Activated CD4-positive, alpha-beta T cell treated with anti-CD3 and anti-CD28 coated beads, Interleukin-2, amount 50 U/mL, for 48 hours (primary cell): Measurements from ENCODE around the gene SOX6.

Experiments used
- DNase-seq, 2 experiments: peaks; one replicate each; pipeline ENCODE4 v3.0.0-alpha.2; 2020

The SOX6 gene

GRCh38 chr11:16312233-16312765 is 44.0 kb downstream of the SOX6 start:
- DNase-seq: no peak

- DNase-seq: no peak
Observed at GRCh38 chr11:16311831-16312230, 44.5 kb downstream of the SOX6 start.

- no peak for DNase-seq
Observed at GRCh38 chr11:16310943-16311342, 45.4 kb downstream of the SOX6 start.

GRCh38 chr11:16309226-16309625 is 47.1 kb downstream of the SOX6 start:
- no peak for DNase-seq

- no peak for DNase-seq
Observed at GRCh38 chr11:16301462-16301861, 54.9 kb downstream of the SOX6 start.

- no peak for DNase-seq
Observed at GRCh38 chr11:16299884-16300782, 56.2 kb downstream of the SOX6 start.

GRCh38 chr11:16299390-16299789 is 57.0 kb downstream of the SOX6 start:
- no peak for DNase-seq

- no peak for DNase-seq
Observed at GRCh38 chr11:16297332-16297731, 59.0 kb downstream of the SOX6 start.

- no peak for DNase-seq
Observed at GRCh38 chr11:16296273-16296672, 60.1 kb downstream of the SOX6 start.

GRCh38 chr11:16295592-16295991 is 60.8 kb downstream of the SOX6 start:
- no peak for DNase-seq

- DNase-seq: no peak
Observed at GRCh38 chr11:16293204-16293681, 63.1 kb downstream of the SOX6 start.

GRCh38 chr11:16292167-16292859 is 64.0 kb downstream of the SOX6 start:
- no peak for DNase-seq

GRCh38 chr11:16291729-16292128 is 64.6 kb downstream of the SOX6 start:
- DNase-seq: no peak

GRCh38 chr11:16289541-16289940 is 66.8 kb downstream of the SOX6 start:
- no peak for DNase-seq

- DNase-seq: no peak
Observed at GRCh38 chr11:16287630-16288280, 68.6 kb downstream of the SOX6 start.

GRCh38 chr11:16286095-16286494 is 70.3 kb downstream of the SOX6 start:
- no peak for DNase-seq

GRCh38 chr11:16280256-16280682 is 76.1 kb downstream of the SOX6 start:
- DNase-seq: no peak

- DNase-seq: no peak
Observed at GRCh38 chr11:16279524-16279923, 76.8 kb downstream of the SOX6 start.

GRCh38 chr11:16278979-16279378 is 77.4 kb downstream of the SOX6 start:
- no peak for DNase-seq

- no peak for DNase-seq
Observed at GRCh38 chr11:16278273-16278672, 78.1 kb downstream of the SOX6 start.

- no peak for DNase-seq
Observed at GRCh38 chr11:16276251-16276650, 80.1 kb downstream of the SOX6 start.

GRCh38 chr11:16271258-16271657 is 85.1 kb downstream of the SOX6 start:
- DNase-seq: no peak

- DNase-seq: no peak
Observed at GRCh38 chr11:16266021-16266420, 90.3 kb downstream of the SOX6 start.
